ENCODE measurements around the gene B4GALT5.

B4GALT5 gene

GRCh38 chr20:49741977-49742376, 28.3 kb upstream of the B4GALT5 start:
- Histone ChIP-seq H3K27ac (replicated peaks) (no peak overlapping the region), H3K4me3 (replicated peaks; ENCODE audit: insufficient read depth, low read length) (no peak overlapping the region), H3K27me3 (ENCODE audit: insufficient read depth, poor library complexity, severe bottlenecking) (no peaks in the 10 kb centered on the region)
- no peak for TF ChIP-seq POLR2AphosphoS5 (IDR thresholded peaks at IDR 0.05; ENCODE audit: low read depth)
- TF ChIP-seq, protein P1, sequence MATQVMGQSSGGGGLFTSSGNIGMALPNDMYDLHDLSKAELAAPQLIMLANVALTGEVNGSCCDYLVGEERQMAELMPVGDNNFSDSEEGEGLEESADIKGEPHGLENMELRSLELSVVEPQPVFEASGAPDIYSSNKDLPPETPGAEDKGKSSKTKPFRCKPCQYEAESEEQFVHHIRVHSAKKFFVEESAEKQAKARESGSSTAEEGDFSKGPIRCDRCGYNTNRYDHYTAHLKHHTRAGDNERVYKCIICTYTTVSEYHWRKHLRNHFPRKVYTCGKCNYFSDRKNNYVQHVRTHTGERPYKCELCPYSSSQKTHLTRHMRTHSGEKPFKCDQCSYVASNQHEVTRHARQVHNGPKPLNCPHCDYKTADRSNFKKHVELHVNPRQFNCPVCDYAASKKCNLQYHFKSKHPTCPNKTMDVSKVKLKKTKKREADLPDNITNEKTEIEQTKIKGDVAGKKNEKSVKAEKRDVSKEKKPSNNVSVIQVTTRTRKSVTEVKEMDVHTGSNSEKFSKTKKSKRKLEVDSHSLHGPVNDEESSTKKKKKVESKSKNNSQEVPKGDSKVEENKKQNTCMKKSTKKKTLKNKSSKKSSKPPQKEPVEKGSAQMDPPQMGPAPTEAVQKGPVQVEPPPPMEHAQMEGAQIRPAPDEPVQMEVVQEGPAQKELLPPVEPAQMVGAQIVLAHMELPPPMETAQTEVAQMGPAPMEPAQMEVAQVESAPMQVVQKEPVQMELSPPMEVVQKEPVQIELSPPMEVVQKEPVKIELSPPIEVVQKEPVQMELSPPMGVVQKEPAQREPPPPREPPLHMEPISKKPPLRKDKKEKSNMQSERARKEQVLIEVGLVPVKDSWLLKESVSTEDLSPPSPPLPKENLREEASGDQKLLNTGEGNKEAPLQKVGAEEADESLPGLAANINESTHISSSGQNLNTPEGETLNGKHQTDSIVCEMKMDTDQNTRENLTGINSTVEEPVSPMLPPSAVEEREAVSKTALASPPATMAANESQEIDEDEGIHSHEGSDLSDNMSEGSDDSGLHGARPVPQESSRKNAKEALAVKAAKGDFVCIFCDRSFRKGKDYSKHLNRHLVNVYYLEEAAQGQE (IDR thresholded peaks at IDR 0.05; ENCODE audit: insufficient replicate concordance, low read depth) = no peak
- DNase-seq (ENCODE audit: low read depth in 1 of 2, low spot score in 1 of 2) = no peak

- TF ChIP-seq, protein P1 (IDR thresholded peaks at IDR 0.05; ENCODE audit: insufficient replicate concordance, low read depth) = no peak
- TF ChIP-seq, protein P2, sequence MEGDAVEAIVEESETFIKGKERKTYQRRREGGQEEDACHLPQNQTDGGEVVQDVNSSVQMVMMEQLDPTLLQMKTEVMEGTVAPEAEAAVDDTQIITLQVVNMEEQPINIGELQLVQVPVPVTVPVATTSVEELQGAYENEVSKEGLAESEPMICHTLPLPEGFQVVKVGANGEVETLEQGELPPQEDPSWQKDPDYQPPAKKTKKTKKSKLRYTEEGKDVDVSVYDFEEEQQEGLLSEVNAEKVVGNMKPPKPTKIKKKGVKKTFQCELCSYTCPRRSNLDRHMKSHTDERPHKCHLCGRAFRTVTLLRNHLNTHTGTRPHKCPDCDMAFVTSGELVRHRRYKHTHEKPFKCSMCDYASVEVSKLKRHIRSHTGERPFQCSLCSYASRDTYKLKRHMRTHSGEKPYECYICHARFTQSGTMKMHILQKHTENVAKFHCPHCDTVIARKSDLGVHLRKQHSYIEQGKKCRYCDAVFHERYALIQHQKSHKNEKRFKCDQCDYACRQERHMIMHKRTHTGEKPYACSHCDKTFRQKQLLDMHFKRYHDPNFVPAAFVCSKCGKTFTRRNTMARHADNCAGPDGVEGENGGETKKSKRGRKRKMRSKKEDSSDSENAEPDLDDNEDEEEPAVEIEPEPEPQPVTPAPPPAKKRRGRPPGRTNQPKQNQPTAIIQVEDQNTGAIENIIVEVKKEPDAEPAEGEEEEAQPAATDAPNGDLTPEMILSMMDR (IDR thresholded peaks at IDR 0.05; ENCODE audit: insufficient read depth, low read length) = no peak
- TF ChIP-seq SPI1 (IDR thresholded peaks at IDR 0.05; ENCODE audit: borderline replicate concordance, low read depth) (no peak), POLR2AphosphoS5 (IDR thresholded peaks at IDR 0.05; ENCODE audit: low read depth) (no peak), GABPA (IDR thresholded peaks at IDR 0.05; ENCODE audit: low read depth) (no peak)
- no peak overlapping the region for H3K27ac ChIP-seq (replicated peaks)
- DNase-seq (ENCODE audit: low read depth in 1 of 2, low spot score in 1 of 2) = no peak
- no peak overlapping the region for H3K4me3 ChIP-seq (replicated peaks; ENCODE audit: insufficient read depth, low read length)
- H3K27me3 ChIP-seq (ENCODE audit: insufficient read depth, poor library complexity, severe bottlenecking) = no peaks in the 10 kb centered on the region
These were observed 27.1 kb upstream of the B4GALT5 start for GRCh38 chr20:49740807-49741206.

DNA sequence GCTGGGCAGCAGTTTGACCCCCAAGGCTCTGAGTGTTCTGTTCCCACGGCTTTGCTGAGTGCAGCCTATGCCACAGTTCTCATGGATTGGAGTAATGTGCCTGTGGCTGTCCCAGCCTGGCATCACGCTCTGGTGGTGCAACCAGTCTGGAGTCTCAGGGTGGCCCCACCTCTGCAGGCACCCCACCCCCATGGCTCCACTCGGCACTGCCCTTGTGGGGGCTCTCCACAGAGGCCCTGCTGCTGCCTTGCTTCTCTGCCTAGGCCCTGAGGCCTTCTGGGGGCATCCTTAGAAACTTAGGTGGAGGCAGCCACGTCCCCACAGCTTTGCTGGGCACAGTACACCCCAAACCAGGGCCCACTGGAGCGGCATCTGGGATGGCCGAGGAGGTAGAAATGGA, 25.4 kb upstream of the B4GALT5 start:
- Histone ChIP-seq H3K27me3 (ENCODE audit: insufficient read depth, poor library complexity, severe bottlenecking) (no peaks in the 10 kb centered on the region), H3K27ac (replicated peaks) (no peak overlapping the region), H3K4me3 (replicated peaks; ENCODE audit: insufficient read depth, low read length) (no peak overlapping the region)
- TF ChIP-seq POLR2AphosphoS5 (IDR thresholded peaks at IDR 0.05; ENCODE audit: low read depth) (no peak), SPI1 (IDR thresholded peaks at IDR 0.05; ENCODE audit: borderline replicate concordance, low read depth) (no peak), GABPA (IDR thresholded peaks at IDR 0.05; ENCODE audit: low read depth) (no peak)
- TF ChIP-seq, protein P1 (IDR thresholded peaks at IDR 0.05; ENCODE audit: insufficient replicate concordance, low read depth) = no peak
- TF ChIP-seq, protein P2 (IDR thresholded peaks at IDR 0.05; ENCODE audit: insufficient read depth, low read length) = no peak
- DNase-seq (ENCODE audit: low read depth in 1 of 2, low spot score in 1 of 2) = no peak

GRCh38 chr20:49737260-49737659, 23.6 kb upstream of the B4GALT5 start:
- DNase-seq (ENCODE audit: low read depth in 1 of 2, low spot score in 1 of 2) = no peak
- Histone ChIP-seq H3K27me3 (ENCODE audit: insufficient read depth, poor library complexity, severe bottlenecking) (no peaks in the 10 kb centered on the region), H3K4me3 (replicated peaks; ENCODE audit: insufficient read depth, low read length) (no peak overlapping the region), H3K27ac (replicated peaks) (no peak overlapping the region)
- no peak for TF ChIP-seq POLR2AphosphoS5 (IDR thresholded peaks at IDR 0.05; ENCODE audit: low read depth)
- no peak for TF ChIP-seq SPI1 (IDR thresholded peaks at IDR 0.05; ENCODE audit: borderline replicate concordance, low read depth)
- TF ChIP-seq, protein P1 (IDR thresholded peaks at IDR 0.05; ENCODE audit: insufficient replicate concordance, low read depth) = no peak
- TF ChIP-seq, protein P2 (IDR thresholded peaks at IDR 0.05; ENCODE audit: insufficient read depth, low read length) = no peak
- no peak for TF ChIP-seq GABPA (IDR thresholded peaks at IDR 0.05; ENCODE audit: low read depth)
